ENCODE data around the gene PPP2R3A. TPM values are rescaled to one million over a fixed set of nuclear protein-coding genes. Genes with fewer than 3 reads are reported as not detected.
"Not testable (repeated sequence)": the region's sequence is repeated elsewhere in the genome, so short reads cannot be mapped to it uniquely, and the experiment has no call there.

The PPP2R3A gene
- total and polyA plus RNA-seq, 2 donors (not counting 3 experiments of a cell fraction or from before 2014, with no cell fraction given) = 3.3 to 14.6 TPM

GRCh38 chr3:136189859-136190617, 224.5 kb downstream of the PPP2R3A start:
- no peak for FAIRE-seq
- CTCF ChIA-PET = interaction anchor here (2.8 kb wide), 1 partner anchor 562 kb away, joined by 8 read pairs; the partner anchor contains the start of gene STAG1

GRCh38 chr3:136192195-136192594, 226.7 kb downstream of the PPP2R3A start:
- DNase-seq (ENCODE audit: low read depth, low spot score); POLR2A ChIA-PET; H3K36me3 ChIP-seq (ENCODE audit: control insufficient read depth in 2 of 2, extremely low read depth in 1 of 2, insufficient read depth in 2 of 2, low read length in 2 of 2); H2AFZ ChIP-seq (ENCODE audit: low read depth, low read length); H3K9me3 ChIP-seq (replicated peaks; ENCODE audit: control insufficient read depth, insufficient read depth, low read length); H3K27me3 ChIP-seq (ENCODE audit: control insufficient read depth in 2 of 2, insufficient read depth in 2 of 2, low read length in 2 of 2); H3K9me1 ChIP-seq (replicated peaks; ENCODE audit: control insufficient read depth, extremely low read depth, insufficient read depth, low read length); BruUV-seq (replicated peaks); H3K27ac ChIP-seq (ENCODE audit: insufficient read depth, low read depth, low read length); dilution Hi-C loops (cut with MboI; ENCODE audit: extremely low pct_ligation_motif_present, low sequenced_read_pairs); FAIRE-seq; H3K4me1 ChIP-seq (ENCODE audit: control insufficient read depth, extremely low read depth, insufficient read depth, low read length): not testable (repeated sequence)
- peaks cover 19% of the 10 kb centered on the region for H4K20me1 ChIP-seq (replicated peaks; ENCODE audit: control insufficient read depth, extremely low read depth, insufficient read depth, low read length)
- CTCF ChIA-PET = interaction anchor here (0.6 to 3.4 kb wide), 3 partner anchors 11 to 560 kb away, joined by 3 to 16 read pairs (median 9); partner anchors contain the start of gene STAG1
- H3K4me3 ChIP-seq (replicated peaks in 1 of 3; ENCODE audit: insufficient read depth in 1 of 3, low read depth in 1 of 3, low read length in 3 of 3) = peak overlapping the region in 1 of 3 experiments; percentile 94
- H3K4me2 ChIP-seq (ENCODE audit: insufficient read depth, low read length) = peak overlapping the region; percentile 88
- H3K9ac ChIP-seq (replicated peaks; ENCODE audit: extremely low read depth, insufficient read depth, low read length) = peak overlapping the region; percentile 92
- H3K79me2 ChIP-seq (ENCODE audit: control insufficient read depth, insufficient read depth, low read length) = peaks cover 84% of the 10 kb centered on the region
- intact Hi-C loops (cut with micrococcal nuclease) = loop anchor here (5.0 to 10.0 kb wide), 2 partner anchors 100 to 823 kb away; no protein-coding TSS in a partner anchor

More at GRCh38 chr3:136189859-136190617, 224.5 kb downstream of the PPP2R3A start:
- POLR2A ChIA-PET = no interaction called here
- dilution Hi-C loops (cut with MboI; ENCODE audit: extremely low pct_ligation_motif_present, low sequenced_read_pairs) = no loop called here
- no peak for DNase-seq (ENCODE audit: low read depth, low spot score)
- Histone ChIP-seq H3K9ac (replicated peaks; ENCODE audit: extremely low read depth, insufficient read depth, low read length) (no peak overlapping the region), H3K4me3 (replicated peaks in 1 of 3; ENCODE audit: insufficient read depth in 1 of 3, low read depth in 1 of 3, low read length in 3 of 3) (no peak overlapping the region), H3K27ac (ENCODE audit: insufficient read depth, low read depth, low read length) (no peak overlapping the region), H2AFZ (ENCODE audit: low read depth, low read length) (no peak overlapping the region), H3K4me1 (ENCODE audit: control insufficient read depth, extremely low read depth, insufficient read depth, low read length) (peaks cover 11% of the 10 kb centered on the region), H3K27me3 (ENCODE audit: control insufficient read depth in 2 of 2, insufficient read depth in 2 of 2, low read length in 2 of 2) (no peaks in the 10 kb centered on the region), H4K20me1 (replicated peaks; ENCODE audit: control insufficient read depth, extremely low read depth, insufficient read depth, low read length) (peaks cover 24% of the 10 kb centered on the region), H3K79me2 (ENCODE audit: control insufficient read depth, insufficient read depth, low read length) (peaks cover 100% of the 10 kb centered on the region), H3K9me1 (replicated peaks; ENCODE audit: control insufficient read depth, extremely low read depth, insufficient read depth, low read length) (no peaks in the 10 kb centered on the region), H3K36me3 (ENCODE audit: control insufficient read depth in 2 of 2, extremely low read depth in 1 of 2, insufficient read depth in 2 of 2, low read length in 2 of 2) (no peaks in the 10 kb centered on the region), H3K9me3 (replicated peaks; ENCODE audit: control insufficient read depth, insufficient read depth, low read length) (no peaks in the 10 kb centered on the region), H3K4me2 (ENCODE audit: insufficient read depth, low read length) (no peak overlapping the region)
- intact Hi-C loops (cut with micrococcal nuclease) = loop anchor here (5.0 to 10.0 kb wide), 2 partner anchors 98 to 825 kb away; no protein-coding TSS in a partner anchor
- BruUV-seq (replicated peaks) = no TSS peak
- TF ChIP-seq POLR2A (IDR thresholded peaks at IDR 0.05; ENCODE audit: low read depth, low read length) = no peak
- no peak for TF ChIP-seq JUN (IDR thresholded peaks at IDR 0.05; ENCODE audit: borderline replicate concordance, insufficient read depth, insufficient read length, low read depth)
- TF ChIP-seq EZH2 (IDR thresholded peaks at IDR 0.05; ENCODE audit: borderline replicate concordance, low read depth, low read length, severe bottlenecking) = no peak
- no peak for TF ChIP-seq MYC (IDR thresholded peaks at IDR 0.05; ENCODE audit: low read depth, low read length)
- no peak for TF ChIP-seq CTCF (IDR thresholded peaks at IDR 0.05; ENCODE audit: extremely low read depth in 1 of 2, insufficient read depth in 1 of 2, low read depth in 1 of 2, low read length in 2 of 2)
- TF ChIP-seq MAX (IDR thresholded peaks at IDR 0.05; ENCODE audit: insufficient read depth, insufficient read length) = no peak
- TF ChIP-seq GATA2 (IDR thresholded peaks at IDR 0.05; ENCODE audit: insufficient read depth, insufficient read length, low read depth, low read length) = no peak
- no peak for TF ChIP-seq FOS (IDR thresholded peaks at IDR 0.05; ENCODE audit: borderline replicate concordance, insufficient read depth, low read length)
- no peak for TF ChIP-seq POLR2AphosphoS5 (IDR thresholded peaks at IDR 0.05; ENCODE audit: insufficient read depth, low read depth, low read length)

Measured in endothelial cell of umbilical vein (primary cell).